ENCODE results near the gene POLDIP2.

- TF ChIP-seq CTCF (IDR thresholded peaks at IDR 0.05; ENCODE audit: insufficient read depth, low read length) = no peak
- TF ChIP-seq SPI1 (IDR thresholded peaks at IDR 0.05; ENCODE audit: borderline replicate concordance, low read depth) = no peak
- TF ChIP-seq REST (IDR thresholded peaks at IDR 0.05; ENCODE audit: insufficient replicate concordance, low read depth) = no peak
These were observed 5.9 kb upstream of the POLDIP2 start for GRCh38 chr17:28363186-28363585.
